GM12874 (cell line): ENCODE measurements around the gene CRB1.

Source experiments
- CTCF ChIP-seq: IDR thresholded peaks from 2 replicates; pipeline ENCODE4 v1.5.1; 2011; ENCODE audit warnings: low read depth, mild to moderate bottlenecking, control low read depth, low read length, moderate library complexity; ENCODE audit not compliant: insufficient read depth

CRB1 gene

DNA sequence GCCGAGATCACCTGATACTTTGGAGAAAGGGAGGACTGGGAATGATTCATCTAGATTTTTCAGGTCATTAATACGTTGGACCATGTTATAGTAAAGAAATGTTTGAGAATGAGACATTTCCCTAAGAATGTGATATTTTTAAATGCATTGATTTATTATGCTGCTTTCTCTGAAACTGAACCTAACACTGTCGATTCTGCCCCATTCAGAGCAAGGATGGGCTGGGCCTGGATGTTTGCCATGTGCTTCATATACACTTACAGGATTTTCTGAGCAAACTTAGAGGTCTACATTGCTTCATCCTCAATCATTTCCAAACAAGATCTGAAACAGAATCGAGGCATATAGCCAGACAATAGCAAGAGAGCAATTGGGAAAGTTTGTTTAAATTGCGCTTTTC, 183.3 kb downstream of the CRB1 start:
- TF ChIP-seq CTCF, result no peak

GRCh38 chr1:197453376-197454058, 185.5 kb downstream of the CRB1 start:
- no peak for TF ChIP-seq CTCF

DNA sequence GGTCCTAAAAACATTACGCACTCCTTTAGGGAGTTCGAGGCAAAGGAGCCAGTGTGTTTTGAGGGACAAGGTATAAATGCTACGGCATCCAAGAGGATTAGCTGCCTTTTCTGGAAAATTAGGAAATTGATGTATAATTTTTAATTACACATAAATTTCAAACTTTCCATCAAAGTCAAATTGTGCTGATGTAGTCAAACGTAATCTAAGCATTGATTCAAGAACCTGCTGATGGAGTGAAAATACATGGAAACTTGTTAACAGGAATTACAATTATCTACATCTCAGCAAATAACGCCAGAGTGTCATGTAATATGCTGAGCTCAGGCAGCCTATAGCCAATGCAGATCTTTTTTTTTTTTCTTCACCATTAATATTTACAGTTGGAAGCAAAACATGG, 194.5 kb downstream of the CRB1 start:
- TF ChIP-seq CTCF, result no peak

GRCh38 chr1:197463142-197463541, 195.1 kb downstream of the CRB1 start:
- TF ChIP-seq CTCF, result no peak

DNA sequence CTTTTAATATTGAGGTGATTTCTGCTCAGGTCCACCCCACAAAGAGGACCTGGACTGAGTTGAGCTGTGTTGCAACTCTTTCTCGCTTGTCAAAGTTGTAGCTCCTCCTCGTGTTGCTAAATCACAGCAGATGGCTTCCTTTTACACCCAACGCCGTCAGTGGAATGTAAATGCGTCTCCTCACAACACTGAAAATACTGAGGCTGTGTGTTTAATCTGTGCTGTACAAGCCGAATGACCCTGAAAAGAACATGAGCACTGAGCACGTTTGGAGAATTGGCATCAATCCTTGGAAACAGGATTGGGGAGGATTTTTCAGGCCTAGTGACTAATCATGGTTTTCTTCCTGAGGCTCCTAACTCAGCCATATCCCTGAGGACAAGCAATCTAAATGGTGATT, 196.0 kb downstream of the CRB1 start:
- TF ChIP-seq CTCF, result no peak

DNA sequence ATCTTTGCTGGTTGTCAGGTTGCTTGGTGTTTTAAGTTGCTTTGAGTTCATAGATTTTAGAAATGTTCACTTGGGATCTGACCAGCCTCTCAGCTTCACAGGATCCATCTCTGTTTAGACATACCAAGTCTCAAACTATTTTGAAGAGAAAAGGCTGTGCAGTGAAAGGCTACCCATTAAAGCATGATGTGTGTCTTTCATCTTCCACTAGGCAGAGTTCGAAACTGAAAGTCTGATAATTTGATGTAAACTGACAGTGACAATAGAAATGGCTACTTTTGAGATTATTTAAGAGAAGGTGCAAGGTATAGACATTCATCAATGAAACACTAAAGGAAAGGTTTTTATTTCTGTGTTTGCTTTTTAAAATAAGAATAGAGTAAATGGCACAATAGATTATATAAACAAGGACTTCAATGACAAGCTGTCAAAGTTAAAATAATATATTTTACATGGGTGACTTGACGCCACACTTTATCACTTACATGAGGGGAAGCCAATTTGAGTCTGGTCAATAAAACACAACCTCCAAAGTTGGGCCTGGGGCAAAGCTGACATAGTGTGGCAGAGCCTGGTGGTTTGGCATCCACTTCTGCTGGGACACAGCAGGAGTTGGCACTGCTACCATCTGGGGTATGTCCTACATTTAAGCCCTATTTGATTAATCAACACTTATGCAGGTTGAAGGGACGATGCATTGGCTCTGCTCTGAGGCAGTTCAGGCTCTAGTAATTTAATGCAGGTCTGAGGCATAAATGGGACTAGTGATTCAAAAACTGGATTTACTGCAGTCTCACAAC, 197.7 kb downstream of the CRB1 start:
- TF ChIP-seq CTCF, result no peak

GRCh38 chr1:197466813-197467212, 198.8 kb downstream of the CRB1 start:
- TF ChIP-seq CTCF, result no peak
